ENCODE measurements around the gene TOMM40L. TPM values are rescaled to one million over a fixed set of nuclear protein-coding genes. Genes with fewer than 3 reads are reported as not detected.

The TOMM40L gene
- total RNA-seq, 1 donor: 13.4 TPM

DNA sequence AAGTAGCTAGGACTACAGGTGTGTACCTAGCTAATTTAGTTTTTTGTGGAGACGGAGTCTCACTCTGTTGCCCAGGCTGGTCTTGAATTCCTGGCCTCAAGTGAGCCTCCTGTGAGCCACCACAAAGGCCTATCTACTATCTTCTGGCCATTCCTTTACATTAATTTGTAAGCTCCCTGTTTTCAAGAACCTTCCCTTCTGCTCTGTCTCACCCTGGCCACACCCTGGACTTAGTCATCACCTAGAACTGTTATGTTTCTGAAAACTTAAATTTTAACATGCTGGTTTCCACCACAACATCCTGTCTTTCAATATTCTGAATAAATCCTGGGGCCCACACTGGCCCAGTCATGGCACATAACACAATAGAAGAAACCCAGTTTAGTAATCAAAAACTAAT lies 43.6 kb upstream of the TOMM40L start:
- no peak overlapping the region for H3K4me3 ChIP-seq (ENCODE audit: low read depth, low read length)
- peak; percentile 57 for DNase-seq (ENCODE audit: low read depth)
- TF ChIP-seq, protein P1, sequence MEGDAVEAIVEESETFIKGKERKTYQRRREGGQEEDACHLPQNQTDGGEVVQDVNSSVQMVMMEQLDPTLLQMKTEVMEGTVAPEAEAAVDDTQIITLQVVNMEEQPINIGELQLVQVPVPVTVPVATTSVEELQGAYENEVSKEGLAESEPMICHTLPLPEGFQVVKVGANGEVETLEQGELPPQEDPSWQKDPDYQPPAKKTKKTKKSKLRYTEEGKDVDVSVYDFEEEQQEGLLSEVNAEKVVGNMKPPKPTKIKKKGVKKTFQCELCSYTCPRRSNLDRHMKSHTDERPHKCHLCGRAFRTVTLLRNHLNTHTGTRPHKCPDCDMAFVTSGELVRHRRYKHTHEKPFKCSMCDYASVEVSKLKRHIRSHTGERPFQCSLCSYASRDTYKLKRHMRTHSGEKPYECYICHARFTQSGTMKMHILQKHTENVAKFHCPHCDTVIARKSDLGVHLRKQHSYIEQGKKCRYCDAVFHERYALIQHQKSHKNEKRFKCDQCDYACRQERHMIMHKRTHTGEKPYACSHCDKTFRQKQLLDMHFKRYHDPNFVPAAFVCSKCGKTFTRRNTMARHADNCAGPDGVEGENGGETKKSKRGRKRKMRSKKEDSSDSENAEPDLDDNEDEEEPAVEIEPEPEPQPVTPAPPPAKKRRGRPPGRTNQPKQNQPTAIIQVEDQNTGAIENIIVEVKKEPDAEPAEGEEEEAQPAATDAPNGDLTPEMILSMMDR (IDR thresholded peaks at IDR 0.05; ENCODE audit: insufficient read depth, low read depth, low read length): no peak

DNA sequence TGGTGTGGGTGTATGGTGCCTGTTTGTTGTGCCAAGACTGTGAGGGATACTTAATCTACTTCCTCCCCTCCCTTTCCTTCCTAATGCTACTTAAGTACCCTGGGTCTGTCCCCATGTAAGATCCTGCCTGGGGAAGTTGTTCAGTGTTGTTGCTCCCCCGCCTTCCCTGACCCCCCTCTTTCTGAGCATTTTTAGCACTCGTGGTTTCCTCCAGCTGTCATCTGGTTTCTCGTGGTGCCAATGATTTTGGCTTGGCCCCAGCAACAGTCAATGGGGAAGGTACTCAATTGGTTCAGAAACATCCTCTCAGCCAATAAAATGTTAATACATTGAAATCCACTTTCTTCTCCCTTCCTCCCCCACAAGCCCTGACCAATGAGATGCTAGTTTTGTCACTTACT lies 40.6 kb upstream of the TOMM40L start:
- TF ChIP-seq, protein P1 (IDR thresholded peaks at IDR 0.05; ENCODE audit: insufficient read depth, low read depth, low read length): no peak
- peak; percentile 85 for DNase-seq (ENCODE audit: low read depth)
- no peak overlapping the region for H3K4me3 ChIP-seq (ENCODE audit: low read depth, low read length)

DNA sequence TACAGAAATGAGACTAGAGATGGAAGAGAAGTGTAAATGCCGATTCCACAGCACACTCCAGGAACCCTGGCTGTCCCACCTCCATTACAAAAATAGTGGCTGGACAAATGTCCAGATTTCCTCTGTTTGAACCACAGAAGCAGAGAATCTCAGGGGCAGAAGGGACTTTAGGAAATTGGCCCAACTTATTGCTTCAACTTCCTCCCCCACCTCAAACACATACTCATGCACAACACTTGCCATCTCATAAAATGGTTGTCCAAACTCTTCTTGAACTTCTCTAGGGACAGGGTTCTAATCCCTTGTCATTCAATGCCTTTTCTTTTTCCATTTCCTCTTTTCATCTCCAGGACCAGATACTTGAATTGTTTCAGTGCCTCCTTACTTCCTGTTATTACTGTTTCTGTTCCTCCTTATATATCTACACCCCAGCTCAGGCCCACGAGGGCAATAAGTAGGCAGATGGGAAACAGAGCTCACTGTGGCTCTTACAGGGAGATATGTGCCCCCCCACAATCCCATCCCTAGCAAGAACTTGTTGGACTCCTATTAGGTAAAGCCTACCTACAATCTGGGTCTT lies 40.0 kb upstream of the TOMM40L start:
- H3K4me3 ChIP-seq (ENCODE audit: low read depth, low read length): no peak overlapping the region
- TF ChIP-seq, protein P1 (IDR thresholded peaks at IDR 0.05; ENCODE audit: insufficient read depth, low read depth, low read length): no peak
- no peak for DNase-seq (ENCODE audit: low read depth)

DNA sequence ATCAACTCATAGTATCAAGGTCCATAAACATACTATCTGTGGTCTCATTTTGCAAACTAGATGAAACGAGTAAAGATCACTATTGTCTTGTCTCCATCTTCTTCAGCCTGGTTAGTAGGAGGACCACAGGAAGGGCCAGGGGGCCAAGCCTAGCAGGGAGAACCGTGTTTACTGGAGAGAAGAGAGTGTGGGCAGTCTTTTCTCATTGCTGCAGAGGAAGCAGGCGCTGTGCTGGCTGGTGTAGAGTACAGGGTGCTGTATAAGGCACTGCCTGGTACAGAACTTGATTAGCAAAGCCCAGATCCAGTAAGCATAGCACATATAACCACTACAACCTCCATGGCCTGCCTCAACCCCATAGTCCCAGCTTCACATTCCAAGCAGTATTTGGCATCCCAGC lies 38.5 kb upstream of the TOMM40L start:
- TF ChIP-seq, protein P1 (IDR thresholded peaks at IDR 0.05; ENCODE audit: insufficient read depth, low read depth, low read length): no peak
- H3K4me3 ChIP-seq (ENCODE audit: low read depth, low read length): no peak overlapping the region
- DNase-seq (ENCODE audit: low read depth): no peak

DNA sequence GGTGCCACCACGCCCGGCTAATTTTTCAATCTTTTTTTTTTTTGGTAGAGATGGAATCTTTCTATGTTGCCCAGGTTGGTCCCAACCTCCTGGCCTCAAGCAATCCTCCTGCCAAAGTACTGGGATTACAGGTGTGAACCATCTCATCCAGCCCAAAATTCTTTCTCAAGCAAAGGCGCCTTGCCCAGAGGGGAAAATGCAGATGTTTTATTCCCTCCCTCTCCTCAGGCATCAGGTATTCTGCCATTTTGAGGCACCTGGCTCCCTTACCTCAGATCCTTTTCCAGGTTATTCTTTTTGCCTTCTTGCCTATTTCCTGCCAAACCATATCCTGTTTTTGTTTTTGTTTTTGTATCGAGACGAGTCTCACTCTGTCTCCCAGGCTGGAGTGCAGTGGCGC lies 37.5 kb upstream of the TOMM40L start:
- H3K4me3 ChIP-seq (ENCODE audit: low read depth, low read length): no peak overlapping the region

DNA sequence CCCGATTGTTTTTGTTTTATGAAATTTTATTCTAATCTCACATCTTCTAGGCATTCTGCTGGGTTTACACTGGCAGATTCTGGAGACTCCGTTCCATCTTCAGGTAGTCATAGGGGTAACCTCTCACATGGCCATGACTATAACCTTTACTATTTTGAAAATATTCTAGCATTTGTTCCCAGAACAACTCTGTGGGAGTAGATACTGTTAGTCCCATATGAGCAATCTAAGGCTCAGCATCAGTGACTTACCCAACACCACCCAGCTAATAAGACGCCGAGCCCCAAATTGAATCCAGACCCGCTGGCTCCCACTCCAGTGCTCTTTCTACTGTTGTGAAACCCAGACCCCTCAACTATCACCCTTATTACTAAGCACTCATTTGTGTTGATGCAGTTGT lies 36.8 kb upstream of the TOMM40L start:
- TF ChIP-seq, protein P1 (IDR thresholded peaks at IDR 0.05; ENCODE audit: insufficient read depth, low read depth, low read length): no peak
- DNase-seq (ENCODE audit: low read depth): no peak

More for the DNA sequence above, 37.5 kb upstream of the TOMM40L start:
- TF ChIP-seq, protein P1 (IDR thresholded peaks at IDR 0.05; ENCODE audit: insufficient read depth, low read depth, low read length): no peak
- DNase-seq (ENCODE audit: low read depth): no peak

DNA sequence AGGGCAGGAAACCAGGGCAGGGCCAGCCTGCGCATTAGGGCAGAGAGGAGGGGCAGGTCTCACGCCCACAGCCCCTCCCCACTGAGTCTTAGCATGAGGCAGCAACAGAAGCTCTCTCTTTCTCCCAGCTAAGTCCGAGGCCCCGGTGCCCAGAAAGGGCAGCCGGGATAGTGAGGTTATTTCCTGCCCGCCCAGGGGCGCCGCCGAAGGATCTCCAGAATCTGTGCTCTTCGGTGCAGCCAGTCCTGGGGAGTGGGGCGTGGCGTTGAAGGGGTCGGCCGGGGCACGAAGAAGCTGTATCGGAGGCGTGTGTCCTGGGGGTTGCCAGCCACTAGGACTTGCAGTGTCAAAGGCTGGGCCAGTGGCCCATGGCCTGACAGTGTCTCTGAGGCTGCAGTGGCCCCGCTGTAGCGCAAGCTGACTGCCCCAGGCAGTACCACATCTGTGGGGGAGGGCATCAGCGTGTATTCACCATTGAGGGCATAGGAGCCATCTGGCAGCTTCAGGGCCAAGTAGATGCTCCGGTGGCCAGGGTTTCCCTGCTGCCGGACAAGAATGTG lies 34.8 kb upstream of the TOMM40L start:
- DNase-seq (ENCODE audit: low read depth): no peak
- H3K4me3 ChIP-seq (ENCODE audit: low read depth, low read length): no peak overlapping the region
- TF ChIP-seq, protein P1 (IDR thresholded peaks at IDR 0.05; ENCODE audit: insufficient read depth, low read depth, low read length): no peak

More for the DNA sequence above, 36.8 kb upstream of the TOMM40L start:
- H3K4me3 ChIP-seq (ENCODE audit: low read depth, low read length): no peak overlapping the region

All from fibroblast of villous mesenchyme (primary cell).